K562 (cell line): Measurements from ENCODE around the gene DCUN1D2. TPM values are rescaled to one million over a fixed set of nuclear protein-coding genes. Genes with fewer than 3 reads are reported as not detected.
"Not testable (repeated sequence)": the region's sequence is repeated elsewhere in the genome, so short reads cannot be mapped to it uniquely, and the experiment has no call there.

ENCODE experiments used
- ATAC-seq: fragments of 200-7000 bp; cut with Tn5 transposase; 3 replicates; pipeline ENCODE4 v1.9.1; 2020; ENCODE audit warnings: moderate library complexity
- BruUV-seq: library from RNA; stranded (reverse); fragments of 400-500 nt; replicated peaks from 2 replicates; lab custom pipeline; 2021; lab: Mats Ljungman, UMichigan
- CTCF ChIA-PET: fragments of 300-600 bp; formaldehyde crosslinking; extraction: SDS; loops from one replicate; lab custom pipeline; 2021; ENCODE audit warnings: low intra/inter-chr PET ratio; lab: Yijun Ruan, JAX
- POLR2A ChIA-PET: fragments of 300-600, 350-650 bp; sonication (Branson Sonifier 250); formaldehyde crosslinking; extraction: SDS; loops from one replicate; lab custom pipeline; 2021; ENCODE audit warnings: antibody characterized with exemption, inconsistent platforms; lab: Yijun Ruan, JAX
- DNase-seq, 4 experiments: peaks; one replicate each; pipeline versions ENCODE4 v3.0.0 to v3.0.0-alpha.2; 2011 to 2018; ENCODE audit warnings: low spot score in 3 of 4, mixed read lengths in 3 of 4; ENCODE audit errors: extremely low read depth in 1 of 4
- FAIRE-seq: peaks from 2 replicates; lab custom pipeline; 2011; peaks lifted over from hg19 to GRCh38; lab: Jason Lieb, UNC
- H2AFZ ChIP-seq: 2 replicates; pipeline ENCODE4 v1.6.0; 2011; ENCODE audit warnings: low read depth, low read length, control low read depth, inconsistent platforms
- H3K27ac ChIP-seq: fragments of 200-600 bp; 3 replicates; pipeline ENCODE4 v1.8.0; 2011; ENCODE audit warnings: low read depth, mild to moderate bottlenecking, control low read depth, inconsistent platforms, low read length, moderate library complexity, mixed read lengths; ENCODE audit errors: extremely low read depth
- H3K27me3 ChIP-seq, 2 experiments: fragments of 300-600 bp in 1 of 2; 2 replicates in 1 of 2; 3 replicates in 1 of 2; pipeline versions ENCODE4 v1.6.0 to v1.8.0; 2011; ENCODE audit warnings: inconsistent platforms in 2 of 2, low read length in 2 of 2, mild to moderate bottlenecking in 1 of 2, mixed read lengths in 1 of 2, moderate library complexity in 1 of 2; ENCODE audit not compliant: control insufficient read depth in 2 of 2, insufficient read depth in 2 of 2
- H3K36me3 ChIP-seq: fragments of 300-600 bp; 3 replicates; pipeline ENCODE4 v1.8.0; 2011; ENCODE audit warnings: mild to moderate bottlenecking, low read length, inconsistent platforms; ENCODE audit not compliant: control insufficient read depth, insufficient read depth
- H3K4me1 ChIP-seq, 2 experiments: fragments of 200-600 bp in 1 of 2; replicated peaks in 1 of 2; 2 replicates in 1 of 2; 3 replicates in 1 of 2; pipeline versions ENCODE4 v1.5.1 to v1.8.0; 2011; ENCODE audit warnings: inconsistent platforms in 2 of 2, low read length in 2 of 2, mild to moderate bottlenecking in 1 of 2, mixed read lengths in 1 of 2, moderate library complexity in 1 of 2; ENCODE audit not compliant: control insufficient read depth in 2 of 2, insufficient read depth in 2 of 2
- H3K4me2 ChIP-seq: 2 replicates; pipeline ENCODE4 v1.6.1; 2011; ENCODE audit warnings: low read length, control low read depth, inconsistent platforms, mixed read lengths; ENCODE audit not compliant: insufficient read depth
- H3K4me3 ChIP-seq: fragments of 200-600 bp; sonication (generic), shearing (Covaris generic); 2 replicates; pipeline ENCODE4 v1.5.1; 2016; ENCODE audit warnings: control low read depth, inconsistent platforms
- H3K79me2 ChIP-seq: fragments of 200-600 bp; 3 replicates; pipeline ENCODE4 v1.8.0; 2011; ENCODE audit warnings: low read length, inconsistent platforms; ENCODE audit not compliant: control insufficient read depth, insufficient read depth
- H3K9ac ChIP-seq, 2 experiments: 2 replicates each; pipeline versions ENCODE4 v1.6.0 to v1.6.1; 2011; ENCODE audit warnings: low read depth in 2 of 2, low read length in 2 of 2, control low read depth in 1 of 2, inconsistent platforms in 1 of 2, mild to moderate bottlenecking in 1 of 2, mixed read lengths in 1 of 2; ENCODE audit not compliant: insufficient read depth in 1 of 2
- H3K9me1 ChIP-seq: one replicate; pipeline ENCODE4 v1.6.0; 2011; ENCODE audit warnings: inconsistent platforms, mild to moderate bottlenecking, low read length, moderate library complexity; ENCODE audit not compliant: control insufficient read depth, insufficient read depth
- H3K9me3 ChIP-seq: replicated peaks from 2 replicates; pipeline ENCODE4 v1.5.1; 2011; ENCODE audit warnings: low read depth, low read length, inconsistent platforms; ENCODE audit not compliant: control insufficient read depth, insufficient read depth
- H4K20me1 ChIP-seq: replicated peaks from 2 replicates; pipeline ENCODE4 v1.6.1; 2011; ENCODE audit warnings: low read length, inconsistent platforms, mixed read lengths; ENCODE audit not compliant: control insufficient read depth, insufficient read depth
- ATF1 ChIP-seq, 2 experiments: fragments of 450-650 bp in 1 of 2; IDR thresholded peaks; 2 replicates each; pipeline ENCODE4 v1.6.1; 2016; ENCODE audit warnings: missing compliant biosample characterization in 1 of 2, missing genetic modification characterization in 1 of 2
- CREM ChIP-seq: IDR thresholded peaks from 2 replicates; pipeline ENCODE4 v1.6.1; 2014; ENCODE audit warnings: antibody characterized with exemption, low read depth
- RAD21 ChIP-seq, 2 experiments: fragments of 250-450 bp in 1 of 2; fragments of 450-650 bp in 1 of 2; sonication (Bioruptor Pico) in 1 of 2; formaldehyde crosslinking in 1 of 2; IDR thresholded peaks in 1 of 2; conservative IDR thresholded peaks in 1 of 2; 2 replicates each; pipeline versions ENCODE4 v1.4.0 to v1.8.0; 2020 to 2022; ENCODE audit warnings: mild to moderate bottlenecking in 2 of 2, moderate library complexity in 1 of 2
- SMARCA4 ChIP-seq: fragments of 450-650 bp; IDR thresholded peaks from 2 replicates; pipeline ENCODE4 v1.6.1; 2016
- SMC3 ChIP-seq: conservative IDR thresholded peaks from 2 replicates; pipeline ENCODE4 v1.6.1; 2011; ENCODE audit warnings: low read depth, low read length, improper control_type of control experiment; ENCODE audit not compliant: insufficient read depth
- WGBS: fragments of 100-300 bp; shearing (Covaris generic); methylation state at CpG from one replicate; pipeline ENCODE4 v1.1.6; 2016; ENCODE audit warnings: low coverage, mixed read lengths; ENCODE audit not compliant: insufficient coverage; ENCODE audit errors: missing lambda C conversion rate; 5-methylcytosine and 5-hydroxymethylcytosine counted together
- in situ Hi-C: fragments of 300-500 bp; cut with MboI; formaldehyde crosslinking; loops from 4 replicates; pipeline ENCODE4 v1.15.0; 2018; ENCODE audit warnings: inconsistent platforms, mixed read lengths
- intact Hi-C: fragments of 100-400 bp; cut with micrococcal nuclease; formaldehyde crosslinking; loops from 2 replicates; pipeline ENCODE4 v1.14.2; 2022
- polyA plus RNA-seq, 8 experiments: library from polyadenylated mRNA; depleted of rRNA in 4 of 8; stranded (reverse) in 5 of 8; unstranded in 3 of 8; fragments of >200 nt; fragmentation: Nextera tagmentation in 2 of 8; fragmentation: Illumina TruSeq in 1 of 8; extraction: Ambion mirVana in 2 of 8; extraction: Trizol in 1 of 8; gene quantifications; 2 replicates each; pipeline versions ENCODE4 v1.2.1 to v1.2.3, GENCODE V29; 2011 to 2014; ENCODE audit warnings: inconsistent platforms in 1 of 8, missing spikeins in 1 of 8
- total RNA-seq, 7 experiments: library from RNA; depleted of rRNA in 6 of 7; stranded (reverse); fragments of >200 nt in 6 of 7; fragmentation: Illumina TruSeq in 2 of 7; extraction: Trizol in 2 of 7; gene quantifications; 2 replicates each; pipeline versions ENCODE4 v1.2.1 to v1.2.3, GENCODE V29; 2011 to 2021; ENCODE audit warnings: low replicate concordance in 1 of 7
- TF ChIP-seq, protein P1 (sequence below), 2 experiments: fragments of 450-650 bp; formaldehyde crosslinking in 1 of 2; IDR thresholded peaks; 2 replicates each; pipeline versions ENCODE4 v1.4.0 to v1.6.1; 2014 to 2020; ENCODE audit warnings: mild to moderate bottlenecking in 2 of 2, borderline replicate concordance in 1 of 2, low read depth in 1 of 2
- TF ChIP-seq, protein P2 (sequence below), 3 experiments: IDR thresholded peaks in 2 of 3; conservative IDR thresholded peaks in 1 of 3; 2 replicates each; pipeline ENCODE4 v1.5.1; 2011 to 2012; ENCODE audit warnings: low read length in 3 of 3, mild to moderate bottlenecking in 3 of 3, control low read depth in 2 of 3, improper control_type of control experiment in 1 of 3, inconsistent platforms in 1 of 3, low read depth in 1 of 3, mixed read lengths in 1 of 3, moderate library complexity in 1 of 3; ENCODE audit not compliant: insufficient read depth in 2 of 3

The DCUN1D2 gene
- total and polyA plus RNA-seq, 9 of the 15 experiments (the other 6 are each of a cell fraction or from before 2014, with no cell fraction given) = 2.1 to 16.8 (median 11.1) TPM

DNA sequence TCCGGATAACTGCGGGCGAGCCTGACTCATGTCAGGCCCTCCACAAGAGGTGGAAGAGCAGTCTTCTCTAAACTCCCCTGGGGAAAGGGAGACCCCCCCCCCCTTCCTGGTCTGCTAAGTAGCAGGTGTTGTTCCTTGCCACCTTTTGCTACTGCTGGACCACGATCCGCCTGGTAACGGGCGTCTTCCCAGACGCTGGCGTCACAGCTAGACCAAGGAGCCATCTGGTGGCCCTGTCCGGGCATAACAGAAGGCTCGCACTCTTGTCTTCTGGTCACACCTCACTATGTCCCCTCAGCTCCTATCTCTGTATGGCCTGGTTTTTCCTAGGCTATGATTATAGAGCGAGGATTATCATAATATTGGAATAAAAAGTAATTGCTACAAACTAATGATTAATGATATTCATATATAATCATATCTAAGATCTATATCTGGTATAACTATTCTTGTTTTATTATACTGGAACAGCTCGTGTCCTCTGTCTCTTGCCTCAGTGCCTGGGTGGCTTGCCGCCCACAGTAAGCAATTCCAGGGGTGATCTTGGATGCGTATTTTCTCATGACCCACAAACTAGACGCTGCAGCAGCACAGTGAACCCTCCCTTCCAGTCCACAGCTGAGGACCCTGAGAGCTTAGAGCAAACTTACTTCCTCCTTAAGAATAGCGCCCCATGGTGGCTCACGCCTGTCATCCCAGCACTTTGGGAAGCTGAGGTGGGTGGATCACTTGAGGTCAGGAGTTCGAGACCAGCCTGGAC lies 39.5 kb downstream of the DCUN1D2 start:
- H3K4me3 ChIP-seq; H3K79me2 ChIP-seq; H3K9me3 ChIP-seq; H3K9me1 ChIP-seq; H3K27me3 ChIP-seq; H3K27ac ChIP-seq; in situ Hi-C loops; H4K20me1 ChIP-seq; H2AFZ ChIP-seq; intact Hi-C loops; H3K9ac ChIP-seq; H3K36me3 ChIP-seq; BruUV-seq; H3K4me2 ChIP-seq; TF ChIP-seq ATF1 (CRISPR knock-in tag; IDR thresholded peaks at IDR 0.05): not testable (repeated sequence)
- TF ChIP-seq RAD21 (CRISPR knock-in tag; conservative IDR thresholded peaks at IDR 0.05 in 1 of 2, IDR thresholded peaks at IDR 0.05 in 1 of 2) (peak; percentile 23 to 66; a peak in 3 of 4 replicates), ATF1 (tag; IDR thresholded peaks at IDR 0.05) (0 out of 2 replicates have a peak, but pooled peaks have one; percentile 36), CREM (peak; percentile 55; the same call in 1 of the 2 replicates), SMC3 (0 out of 2 replicates have a peak, but pooled peaks have one; percentile 14), SMARCA4 (0 out of 2 replicates have a peak, but pooled peaks have one; percentile 22)
- TF ChIP-seq, protein P1, sequence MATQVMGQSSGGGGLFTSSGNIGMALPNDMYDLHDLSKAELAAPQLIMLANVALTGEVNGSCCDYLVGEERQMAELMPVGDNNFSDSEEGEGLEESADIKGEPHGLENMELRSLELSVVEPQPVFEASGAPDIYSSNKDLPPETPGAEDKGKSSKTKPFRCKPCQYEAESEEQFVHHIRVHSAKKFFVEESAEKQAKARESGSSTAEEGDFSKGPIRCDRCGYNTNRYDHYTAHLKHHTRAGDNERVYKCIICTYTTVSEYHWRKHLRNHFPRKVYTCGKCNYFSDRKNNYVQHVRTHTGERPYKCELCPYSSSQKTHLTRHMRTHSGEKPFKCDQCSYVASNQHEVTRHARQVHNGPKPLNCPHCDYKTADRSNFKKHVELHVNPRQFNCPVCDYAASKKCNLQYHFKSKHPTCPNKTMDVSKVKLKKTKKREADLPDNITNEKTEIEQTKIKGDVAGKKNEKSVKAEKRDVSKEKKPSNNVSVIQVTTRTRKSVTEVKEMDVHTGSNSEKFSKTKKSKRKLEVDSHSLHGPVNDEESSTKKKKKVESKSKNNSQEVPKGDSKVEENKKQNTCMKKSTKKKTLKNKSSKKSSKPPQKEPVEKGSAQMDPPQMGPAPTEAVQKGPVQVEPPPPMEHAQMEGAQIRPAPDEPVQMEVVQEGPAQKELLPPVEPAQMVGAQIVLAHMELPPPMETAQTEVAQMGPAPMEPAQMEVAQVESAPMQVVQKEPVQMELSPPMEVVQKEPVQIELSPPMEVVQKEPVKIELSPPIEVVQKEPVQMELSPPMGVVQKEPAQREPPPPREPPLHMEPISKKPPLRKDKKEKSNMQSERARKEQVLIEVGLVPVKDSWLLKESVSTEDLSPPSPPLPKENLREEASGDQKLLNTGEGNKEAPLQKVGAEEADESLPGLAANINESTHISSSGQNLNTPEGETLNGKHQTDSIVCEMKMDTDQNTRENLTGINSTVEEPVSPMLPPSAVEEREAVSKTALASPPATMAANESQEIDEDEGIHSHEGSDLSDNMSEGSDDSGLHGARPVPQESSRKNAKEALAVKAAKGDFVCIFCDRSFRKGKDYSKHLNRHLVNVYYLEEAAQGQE (IDR thresholded peaks at IDR 0.05; ENCODE audit: borderline replicate concordance) = peak; percentile 21; the same call in 1 of the 2 replicates
- TF ChIP-seq, protein P1 (CRISPR knock-in tag; IDR thresholded peaks at IDR 0.05; ENCODE audit: low read depth) = not testable (repeated sequence)
- TF ChIP-seq, protein P2, sequence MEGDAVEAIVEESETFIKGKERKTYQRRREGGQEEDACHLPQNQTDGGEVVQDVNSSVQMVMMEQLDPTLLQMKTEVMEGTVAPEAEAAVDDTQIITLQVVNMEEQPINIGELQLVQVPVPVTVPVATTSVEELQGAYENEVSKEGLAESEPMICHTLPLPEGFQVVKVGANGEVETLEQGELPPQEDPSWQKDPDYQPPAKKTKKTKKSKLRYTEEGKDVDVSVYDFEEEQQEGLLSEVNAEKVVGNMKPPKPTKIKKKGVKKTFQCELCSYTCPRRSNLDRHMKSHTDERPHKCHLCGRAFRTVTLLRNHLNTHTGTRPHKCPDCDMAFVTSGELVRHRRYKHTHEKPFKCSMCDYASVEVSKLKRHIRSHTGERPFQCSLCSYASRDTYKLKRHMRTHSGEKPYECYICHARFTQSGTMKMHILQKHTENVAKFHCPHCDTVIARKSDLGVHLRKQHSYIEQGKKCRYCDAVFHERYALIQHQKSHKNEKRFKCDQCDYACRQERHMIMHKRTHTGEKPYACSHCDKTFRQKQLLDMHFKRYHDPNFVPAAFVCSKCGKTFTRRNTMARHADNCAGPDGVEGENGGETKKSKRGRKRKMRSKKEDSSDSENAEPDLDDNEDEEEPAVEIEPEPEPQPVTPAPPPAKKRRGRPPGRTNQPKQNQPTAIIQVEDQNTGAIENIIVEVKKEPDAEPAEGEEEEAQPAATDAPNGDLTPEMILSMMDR (IDR thresholded peaks at IDR 0.05 in 2 of 3, conservative IDR thresholded peaks at IDR 0.05 in 1 of 3; ENCODE audit: insufficient read depth in 2 of 3, low read depth in 1 of 3, low read length in 3 of 3) = peak in 2 of 3 experiments; percentile 28 to 39; a peak in 4 of 6 replicates
- ChIA-PET POLR2A (interaction anchor here (0.7 to 1.5 kb wide), 4 partner anchors 13 to 404 kb away, joined by 3 to 5 read pairs (median 4); no protein-coding TSS in a partner anchor), CTCF (interaction anchor here (0.5 kb wide), 1 partner anchor 422 kb away, joined by 3 read pairs; no protein-coding TSS in a partner anchor)
- DNase-seq = peak in 2 of 4 experiments; percentile 16 to 61
- FAIRE-seq = peak; percentile 63
- H3K4me1 ChIP-seq = peaks cover 5 to 22% of the 10 kb centered on the region in 2 experiments; a peak in 4 of 5 replicates
- ATAC-seq = peak; percentile 59
- 48% methylated on average over 7 of the region's 19 CpGs for WGBS
